GM12878 (cell line): ENCODE measurements around the gene EGFL8. TPM values are rescaled to one million over a fixed set of nuclear protein-coding genes. Genes with fewer than 3 reads are reported as not detected.
A peak's percentile ranks its signal among the peaks of the same experiment; 100 is the strongest.

Experiments
- CBFB ChIP-seq: IDR thresholded peaks from 2 replicates; pipeline ENCODE4 v1.6.1; 2016; ENCODE audit warnings: antibody characterized with exemption, low read depth
- CHD1 ChIP-seq: IDR thresholded peaks from 2 replicates; pipeline ENCODE4 v1.6.1; 2012; ENCODE audit warnings: low read depth, low read length, improper control_type of control experiment
- CHD4 ChIP-seq: fragments of 200-600 bp; sonication (generic); IDR thresholded peaks from 2 replicates; pipeline ENCODE4 v1.6.1; 2016; ENCODE audit warnings: mild to moderate bottlenecking
- CREB1 ChIP-seq: IDR thresholded peaks from 2 replicates; pipeline ENCODE4 v1.6.1; 2012; ENCODE audit warnings: low read depth, mild to moderate bottlenecking, inconsistent platforms
- CTCF ChIP-seq, 3 experiments: IDR thresholded peaks in 2 of 3; conservative IDR thresholded peaks in 1 of 3; 2 replicates each; pipeline ENCODE4 v1.5.1; 2011; ENCODE audit warnings: low read depth in 3 of 3, low read length in 3 of 3, mild to moderate bottlenecking in 3 of 3, control low read depth in 2 of 3, moderate library complexity in 2 of 3, inconsistent platforms in 1 of 3, mixed read lengths in 1 of 3; ENCODE audit not compliant: control insufficient read depth in 2 of 3, insufficient read depth in 1 of 3; ENCODE audit errors: extremely low read depth in 1 of 3
- E2F4 ChIP-seq: IDR thresholded peaks from 2 replicates; pipeline ENCODE4 v1.6.1; 2012; ENCODE audit warnings: low read depth, low read length, improper control_type of control experiment
- KDM1A ChIP-seq: fragments of 200-600 bp; sonication (generic); IDR thresholded peaks from 2 replicates; pipeline ENCODE4 v1.6.1; 2016; ENCODE audit warnings: borderline replicate concordance
- LARP7 ChIP-seq: fragments of 450-650 bp; IDR thresholded peaks from 2 replicates; pipeline ENCODE4 v1.6.1; 2017; ENCODE audit warnings: mild to moderate bottlenecking
- MEF2B ChIP-seq: fragments of 450-650 bp; IDR thresholded peaks from 2 replicates; pipeline ENCODE4 v1.6.1; 2018; ENCODE audit warnings: mild to moderate bottlenecking, moderate library complexity; ENCODE audit not compliant: partially characterized antibody, poor library complexity, severe bottlenecking
- NFXL1 ChIP-seq: fragments of 450-650 bp; IDR thresholded peaks from 2 replicates; pipeline ENCODE4 v1.6.1; 2017; ENCODE audit warnings: antibody characterized with exemption, mild to moderate bottlenecking, borderline replicate concordance
- POLR2AphosphoS2 ChIP-seq: IDR thresholded peaks from 2 replicates; pipeline ENCODE4 v1.6.1; 2011; ENCODE audit warnings: low read depth, mild to moderate bottlenecking, low read length, improper control_type of control experiment, moderate library complexity
- RELA ChIP-seq: fragments of 450-650 bp; IDR thresholded peaks from 2 replicates; pipeline ENCODE4 v1.8.0; 2014; ENCODE audit warnings: borderline replicate concordance; ENCODE audit not compliant: partially characterized antibody
- SMAD5 ChIP-seq: IDR thresholded peaks from 2 replicates; pipeline ENCODE4 v1.6.1; 2016; ENCODE audit warnings: antibody characterized with exemption, low read depth
- TBL1XR1 ChIP-seq: IDR thresholded peaks from 2 replicates; pipeline ENCODE4 v1.6.1; 2012; ENCODE audit warnings: low read depth, low read length, improper control_type of control experiment
- USF1 ChIP-seq: IDR thresholded peaks from 2 replicates; pipeline ENCODE4 v1.6.1; 2011; ENCODE audit warnings: borderline replicate concordance, low read depth, mild to moderate bottlenecking, moderate library complexity, mixed read lengths, low read length; ENCODE audit not compliant: insufficient read depth; ENCODE audit errors: extremely low read length
- ZBTB4 ChIP-seq: fragments of 450-650 bp; formaldehyde crosslinking; IDR thresholded peaks from 2 replicates; pipeline ENCODE4 v1.4.0; 2022; ENCODE audit warnings: mild to moderate bottlenecking, moderate library complexity
- ZNF24 ChIP-seq: fragments of 450-650 bp; IDR thresholded peaks from 2 replicates; pipeline ENCODE4 v1.6.1; 2017; ENCODE audit warnings: antibody characterized with exemption, mild to moderate bottlenecking
- ZNF274 ChIP-seq: IDR thresholded peaks from one replicate; pipeline ENCODE4 v1.8.0; 2011; ENCODE audit not compliant: insufficient read length, insufficient read depth
- ZNF592 ChIP-seq: fragments of 450-650 bp; IDR thresholded peaks from 2 replicates; pipeline ENCODE4 v1.6.1; 2017; ENCODE audit warnings: mild to moderate bottlenecking, moderate library complexity
- polyA plus RNA-seq, 11 experiments: library from polyadenylated mRNA; depleted of rRNA in 4 of 11; unstranded in 6 of 11; stranded (reverse) in 5 of 11; fragments of >200 nt; fragmentation: Nextera tagmentation in 4 of 11; fragmentation: Illumina TruSeq in 1 of 11; extraction: Ambion mirVana in 4 of 11; extraction: Trizol in 1 of 11; gene quantifications; 1 replicate in 1 of 11; 2 replicates in 10 of 11; pipeline versions ENCODE4 v1.2.1 to v1.2.3, GENCODE V29; 2011 to 2016; ENCODE audit warnings: inconsistent platforms in 2 of 11, missing spikeins in 2 of 11, low read depth in 1 of 11
- total RNA-seq, 4 experiments: library from RNA; depleted of rRNA in 3 of 4; stranded (reverse); fragments of >200 nt in 3 of 4; fragmentation: Illumina TruSeq in 1 of 4; extraction: Trizol in 1 of 4; gene quantifications; 2 replicates each; pipeline versions ENCODE4 v1.2.1 to v1.2.3, GENCODE V29; 2013 to 2021

Gene EGFL8
- total and polyA plus RNA-seq, 10 of the 15 experiments (the other 5 are each of a cell fraction or from before 2014, with no cell fraction given) = 0.07 to 3.5 (median 1.4) TPM

- TF ChIP-seq TBL1XR1 (no peak), ZNF274 (no peak), ZNF24 (no peak), RELA (no peak), CBFB (no peak), SMAD5 (no peak), NFXL1 (no peak), CHD1 (no peak), LARP7 (peak; percentile 69; the same call in 1 of the 2 replicates), CREB1 (0 out of 2 replicates have a peak, but pooled peaks have one; percentile 27), CTCF (IDR thresholded peaks at IDR 0.05 in 2 of 3, conservative IDR thresholded peaks at IDR 0.05 in 1 of 3; ENCODE audit: control insufficient read depth in 2 of 3, extremely low read depth in 1 of 3, insufficient read depth in 1 of 3, low read depth in 3 of 3, low read length in 3 of 3) (no peak), CHD4 (no peak), POLR2AphosphoS2 (0 out of 2 replicates have a peak, but pooled peaks have one; percentile 47), KDM1A (no peak), E2F4 (no peak; the same call in 1 of the 2 replicates), ZBTB4 (no peak), MEF2B (no peak), USF1 (no peak), ZNF592 (no peak)
Observed at GRCh38 chr6:32177183-32177787, 12.9 kb downstream of the EGFL8 start (continued).
